ENCODE data around the gene CAB39. TPM values are rescaled to one million over a fixed set of nuclear protein-coding genes. Genes with fewer than 3 reads are reported as not detected.

The CAB39 gene
- polyA plus RNA-seq, 3 donors = 33.1 to 53.8 (median 38.3) TPM

- Mint-ChIP-seq H3K4me3 (peak overlapping the region in 1 of 2 donors; percentile 21), H3K9me3 (peaks cover 0 to 10% (median 6%) of the 10 kb centered on the region in 7 donors), H3K27me3 (ENCODE audit: low read depth in 3 of 3) (peaks cover 3 to 5% (median 5%) of the 10 kb centered on the region in 3 donors), H3K36me3 (peaks cover 6 to 15% of the 10 kb centered on the region in 2 donors), H3K27ac (peak overlapping the region in 3 of 7 donors; percentile 20 to 54 (median 24)), H3K4me1 (peaks cover 53% of the 10 kb centered on the region)
- intact Hi-C loops (cut with micrococcal nuclease) = no loop called here
- Histone ChIP-seq H3K27me3 (ENCODE audit: control insufficient read depth in 2 of 2, insufficient read depth in 2 of 2, low read length in 2 of 2) (no peaks in the 10 kb centered on the region), H3K4me1 (ENCODE audit: control insufficient read depth in 1 of 2, insufficient read depth in 2 of 2, low read length in 2 of 2) (peaks cover 43 to 48% of the 10 kb centered on the region in 2 donors), H3K9me3 (replicated peaks in 1 of 2; ENCODE audit: control insufficient read depth in 1 of 2, insufficient read depth in 1 of 2, low read length in 2 of 2) (no peaks in the 10 kb centered on the region), H2AFZ (ENCODE audit: insufficient read depth, low read depth, low read length, poor library complexity, severe bottlenecking) (no peak overlapping the region), H3K4me3 (replicated peaks in 1 of 3; ENCODE audit: low read depth in 2 of 3, low read length in 3 of 3) (no peak overlapping the region), H3K27ac (ENCODE audit: low read depth in 1 of 2, low read length in 2 of 2) (no peak overlapping the region), H3K9ac (ENCODE audit: insufficient read depth, low read length, poor library complexity, severe bottlenecking) (no peak overlapping the region), H3K4me2 (replicated peaks; ENCODE audit: extremely low read depth, low read length, poor library complexity, severe bottlenecking) (peak overlapping the region; percentile 3), H3K79me2 (ENCODE audit: insufficient read depth, low read length) (peaks cover 3% of the 10 kb centered on the region), H3K36me3 (replicated peaks in 1 of 2; ENCODE audit: control insufficient read depth in 1 of 2, insufficient read depth in 2 of 2, low read length in 2 of 2) (no peaks in the 10 kb centered on the region), H4K20me1 (ENCODE audit: insufficient read depth, low read length) (no peaks in the 10 kb centered on the region)
- WGBS (ENCODE audit: insufficient coverage) = 7% methylated on average over 2 of the region's 8 CpGs
- no peak for DNase-seq
- TF ChIP-seq, protein P1, sequence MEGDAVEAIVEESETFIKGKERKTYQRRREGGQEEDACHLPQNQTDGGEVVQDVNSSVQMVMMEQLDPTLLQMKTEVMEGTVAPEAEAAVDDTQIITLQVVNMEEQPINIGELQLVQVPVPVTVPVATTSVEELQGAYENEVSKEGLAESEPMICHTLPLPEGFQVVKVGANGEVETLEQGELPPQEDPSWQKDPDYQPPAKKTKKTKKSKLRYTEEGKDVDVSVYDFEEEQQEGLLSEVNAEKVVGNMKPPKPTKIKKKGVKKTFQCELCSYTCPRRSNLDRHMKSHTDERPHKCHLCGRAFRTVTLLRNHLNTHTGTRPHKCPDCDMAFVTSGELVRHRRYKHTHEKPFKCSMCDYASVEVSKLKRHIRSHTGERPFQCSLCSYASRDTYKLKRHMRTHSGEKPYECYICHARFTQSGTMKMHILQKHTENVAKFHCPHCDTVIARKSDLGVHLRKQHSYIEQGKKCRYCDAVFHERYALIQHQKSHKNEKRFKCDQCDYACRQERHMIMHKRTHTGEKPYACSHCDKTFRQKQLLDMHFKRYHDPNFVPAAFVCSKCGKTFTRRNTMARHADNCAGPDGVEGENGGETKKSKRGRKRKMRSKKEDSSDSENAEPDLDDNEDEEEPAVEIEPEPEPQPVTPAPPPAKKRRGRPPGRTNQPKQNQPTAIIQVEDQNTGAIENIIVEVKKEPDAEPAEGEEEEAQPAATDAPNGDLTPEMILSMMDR (IDR thresholded peaks at IDR 0.05) = no peak
Measured at GRCh38 chr2:230706966-230707365, 5.7 kb upstream of the CAB39 start.

GRCh38 chr2:230708204-230708603 is 4.4 kb upstream of the CAB39 start:
- H3K9me3 Mint-ChIP-seq = peaks cover 0 to 4% (median 0%) of the 10 kb centered on the region in 7 donors
- Histone ChIP-seq H3K4me3 (replicated peaks in 1 of 3; ENCODE audit: low read depth in 2 of 3, low read length in 3 of 3) (no peak overlapping the region), H4K20me1 (ENCODE audit: insufficient read depth, low read length) (peaks cover 1% of the 10 kb centered on the region), H3K79me2 (ENCODE audit: insufficient read depth, low read length) (peaks cover 13% of the 10 kb centered on the region), H3K27ac (ENCODE audit: low read depth in 1 of 2, low read length in 2 of 2) (no peak overlapping the region), H3K9ac (ENCODE audit: insufficient read depth, low read length, poor library complexity, severe bottlenecking) (no peak overlapping the region), H3K4me2 (replicated peaks; ENCODE audit: extremely low read depth, low read length, poor library complexity, severe bottlenecking) (no peak overlapping the region), H3K4me1 (ENCODE audit: control insufficient read depth in 1 of 2, insufficient read depth in 2 of 2, low read length in 2 of 2) (peaks cover 47 to 54% of the 10 kb centered on the region in 2 donors), H3K27me3 (ENCODE audit: control insufficient read depth in 2 of 2, insufficient read depth in 2 of 2, low read length in 2 of 2) (no peaks in the 10 kb centered on the region), H3K9me3 (replicated peaks in 1 of 2; ENCODE audit: control insufficient read depth in 1 of 2, insufficient read depth in 1 of 2, low read length in 2 of 2) (no peaks in the 10 kb centered on the region), H3K36me3 (replicated peaks in 1 of 2; ENCODE audit: control insufficient read depth in 1 of 2, insufficient read depth in 2 of 2, low read length in 2 of 2) (no peaks in the 10 kb centered on the region), H2AFZ (ENCODE audit: insufficient read depth, low read depth, low read length, poor library complexity, severe bottlenecking) (no peak overlapping the region)
- TF ChIP-seq, protein P1 (IDR thresholded peaks at IDR 0.05) = no peak
- whole genome bisulfite sequencing (ENCODE audit: insufficient coverage) = 90% methylated on average over 7 of the region's 7 CpGs
- no peak overlapping the region for H3K4me3 Mint-ChIP-seq
- H3K27me3 Mint-ChIP-seq (ENCODE audit: low read depth in 3 of 3) = peaks cover 3 to 5% (median 3%) of the 10 kb centered on the region in 3 donors
- H3K36me3 Mint-ChIP-seq = peaks cover 2 to 5% of the 10 kb centered on the region in 2 donors
- intact Hi-C loops (cut with micrococcal nuclease) = no loop called here
- peaks cover 57% of the 10 kb centered on the region for H3K4me1 Mint-ChIP-seq
- DNase-seq = no peak
- H3K27ac Mint-ChIP-seq = no peak overlapping the region
